ENCODE measurements around the gene MYPOP. TPM values are rescaled to one million over a fixed set of nuclear protein-coding genes. Genes with fewer than 3 reads are reported as not detected.

Gene MYPOP
- total RNA-seq, 4 donors from 2014 or later: 3.6 to 9.0 (median 5.5) TPM

- Histone ChIP-seq H3K4me1 (peaks cover 0 to 51% (median 23%) of the 10 kb centered on the region in 4 donors), H3K36me3 (peaks cover 0 to 23% (median 0%) of the 10 kb centered on the region in 3 donors), H3K9me3 (no peaks in the 10 kb centered on the region), H3K27ac (no peak overlapping the region), H3K4me3 (peak overlapping the region in 1 of 4 donors; percentile 96), H3K27me3 (no peaks in the 10 kb centered on the region)
- WGBS, 2 donors: 84 to 88% methylated on average over 22 to 51 of the region's 57 CpGs
- no peak for DNase-seq (ENCODE audit: low spot score in 2 of 2)
- no peak for TF ChIP-seq CTCF (IDR thresholded peaks at IDR 0.05)
- TF ChIP-seq EP300 (IDR thresholded peaks at IDR 0.05): no peak
- no peak for TF ChIP-seq POLR2A (IDR thresholded peaks at IDR 0.05)
Observed at GRCh38 chr19:45883881-45884681, 18.3 kb downstream of the MYPOP start.

GRCh38 chr19:45883586-45883880 is 18.9 kb downstream of the MYPOP start:
- H3K4me1 ChIP-seq: peaks cover 0 to 51% (median 23%) of the 10 kb centered on the region in 4 donors
- peak overlapping the region in 1 of 4 donors; percentile 96 for H3K4me3 ChIP-seq
- peaks cover 0 to 23% (median 0%) of the 10 kb centered on the region in 3 donors for H3K36me3 ChIP-seq
- H3K9me3 ChIP-seq: no peaks in the 10 kb centered on the region
- H3K27ac ChIP-seq: no peak overlapping the region
- DNase-seq (ENCODE audit: low spot score in 2 of 2): no peak
- no peaks in the 10 kb centered on the region for H3K27me3 ChIP-seq
- TF ChIP-seq CTCF (IDR thresholded peaks at IDR 0.05): peak in 1 of 5 experiments; percentile 23
- no peak for TF ChIP-seq POLR2A (IDR thresholded peaks at IDR 0.05)
- no peak for TF ChIP-seq EP300 (IDR thresholded peaks at IDR 0.05)
- WGBS, 2 donors: 25 to 43% methylated on average over 5 of the region's 5 CpGs

- H3K27me3 ChIP-seq: no peaks in the 10 kb centered on the region
- H3K27ac ChIP-seq: peak overlapping the region in 1 of 4 donors; percentile 72
- TF ChIP-seq POLR2A (IDR thresholded peaks at IDR 0.05) (no peak), CTCF (IDR thresholded peaks at IDR 0.05) (peak; percentile 78 to 91 (median 81)), EP300 (IDR thresholded peaks at IDR 0.05) (no peak)
- 21 to 26% methylated on average over 45 of the region's 47 CpGs for WGBS, 2 donors
- no peaks in the 10 kb centered on the region for H3K9me3 ChIP-seq
- peak; percentile 54 to 79 for DNase-seq (ENCODE audit: low spot score in 2 of 2)
- H3K36me3 ChIP-seq: peaks cover 0 to 23% (median 0%) of the 10 kb centered on the region in 3 donors
- peaks cover 0 to 51% (median 23%) of the 10 kb centered on the region in 4 donors for H3K4me1 ChIP-seq
- peak overlapping the region in 2 of 4 donors; percentile 4 to 26 for H3K4me3 ChIP-seq
Observed at GRCh38 chr19:45882652-45883585, 19.5 kb downstream of the MYPOP start.

GRCh38 chr19:45881909-45882528 is 20.4 kb downstream of the MYPOP start:
- TF ChIP-seq POLR2A (IDR thresholded peaks at IDR 0.05): no peak
- TF ChIP-seq CTCF (IDR thresholded peaks at IDR 0.05): no peak
- TF ChIP-seq EP300 (IDR thresholded peaks at IDR 0.05): no peak
- Histone ChIP-seq H3K27me3 (no peaks in the 10 kb centered on the region), H3K4me3 (no peak overlapping the region), H3K36me3 (peaks cover 0 to 23% (median 0%) of the 10 kb centered on the region in 3 donors), H3K4me1 (peaks cover 0 to 52% (median 24%) of the 10 kb centered on the region in 4 donors), H3K9me3 (no peaks in the 10 kb centered on the region), H3K27ac (peak overlapping the region in 1 of 4 donors; percentile 5)
- 66 to 69% methylated on average over 4 of the region's 4 CpGs for WGBS, 2 donors
- DNase-seq (ENCODE audit: low spot score in 2 of 2): no peak

Data from tibial nerve (tissue), 4 donors.